ENCODE data around the gene FMO5. TPM values are rescaled to one million over a fixed set of nuclear protein-coding genes. Genes with fewer than 3 reads are reported as not detected.

FMO5 gene
- total RNA-seq, 2 donors from 2014 or later: 1.9 to 4.7 TPM

- Histone ChIP-seq H3K27ac (no peak overlapping the region), H3K4me3 (no peak overlapping the region), H3K36me3 (no peaks in the 10 kb centered on the region), H3K4me1 (ENCODE audit: control insufficient read depth in 1 of 2, low read depth in 2 of 2) (no peaks in the 10 kb centered on the region), H3K9me3 (no peaks in the 10 kb centered on the region), H3K27me3 (replicated peaks; ENCODE audit: insufficient read depth) (no peaks in the 10 kb centered on the region)
- DNase-seq (ENCODE audit: low spot score) (no peak), ATAC-seq (ENCODE audit: insufficient number of reproducible peaks, low FRiP score, low read depth) (no peak)
- no peak for TF ChIP-seq CTCF (IDR thresholded peaks at IDR 0.05)
These were observed 8.0 kb downstream of the FMO5 start for GRCh38 chr1:147217141-147217540.

GRCh38 chr1:147216124-147216523, 9.0 kb downstream of the FMO5 start:
- peaks cover 3% of the 10 kb centered on the region for H3K36me3 ChIP-seq
- TF ChIP-seq CTCF (IDR thresholded peaks at IDR 0.05): no peak
- no peaks in the 10 kb centered on the region for H3K4me1 ChIP-seq (ENCODE audit: control insufficient read depth in 1 of 2, low read depth in 2 of 2)
- no peak overlapping the region for H3K4me3 ChIP-seq
- no peak overlapping the region for H3K27ac ChIP-seq
- no peaks in the 10 kb centered on the region for H3K9me3 ChIP-seq
- no peaks in the 10 kb centered on the region for H3K27me3 ChIP-seq (replicated peaks; ENCODE audit: insufficient read depth)
- ATAC-seq (ENCODE audit: insufficient number of reproducible peaks, low FRiP score, low read depth): no peak
- no peak for DNase-seq (ENCODE audit: low spot score)

GRCh38 chr1:147215540-147215916, 9.6 kb downstream of the FMO5 start:
- ATAC-seq (ENCODE audit: insufficient number of reproducible peaks, low FRiP score, low read depth): no peak

GRCh38 chr1:147214842-147215539, 10.1 kb downstream of the FMO5 start:
- Histone ChIP-seq H3K4me1 (ENCODE audit: control insufficient read depth in 1 of 2, low read depth in 2 of 2) (no peaks in the 10 kb centered on the region), H3K9me3 (no peaks in the 10 kb centered on the region), H3K27ac (no peak overlapping the region), H3K36me3 (peaks cover 3% of the 10 kb centered on the region), H3K4me3 (no peak overlapping the region), H3K27me3 (replicated peaks; ENCODE audit: insufficient read depth) (no peaks in the 10 kb centered on the region)
- no peak for TF ChIP-seq CTCF (IDR thresholded peaks at IDR 0.05)
- no peak for DNase-seq (ENCODE audit: low spot score)
- ATAC-seq (ENCODE audit: insufficient number of reproducible peaks, low FRiP score, low read depth): no peak

More at GRCh38 chr1:147215540-147215916, 9.6 kb downstream of the FMO5 start:
- Histone ChIP-seq H3K27ac (no peak overlapping the region), H3K9me3 (no peaks in the 10 kb centered on the region), H3K4me3 (no peak overlapping the region), H3K27me3 (replicated peaks; ENCODE audit: insufficient read depth) (no peaks in the 10 kb centered on the region), H3K36me3 (peaks cover 3% of the 10 kb centered on the region), H3K4me1 (ENCODE audit: control insufficient read depth in 1 of 2, low read depth in 2 of 2) (no peaks in the 10 kb centered on the region)
- no peak for TF ChIP-seq CTCF (IDR thresholded peaks at IDR 0.05)
- no peak for DNase-seq (ENCODE audit: low spot score)

- ATAC-seq (ENCODE audit: insufficient number of reproducible peaks, low FRiP score, low read depth): no peak
- TF ChIP-seq CTCF (IDR thresholded peaks at IDR 0.05): no peak
These were observed 10.8 kb downstream of the FMO5 start for GRCh38 chr1:147214325-147214724.

More at GRCh38 chr1:147214325-147214724, 10.8 kb downstream of the FMO5 start:
- no peaks in the 10 kb centered on the region for H3K4me1 ChIP-seq (ENCODE audit: control insufficient read depth in 1 of 2, low read depth in 2 of 2)
- no peak for DNase-seq (ENCODE audit: low spot score)
- H3K9me3 ChIP-seq: no peaks in the 10 kb centered on the region
- peaks cover 3% of the 10 kb centered on the region for H3K36me3 ChIP-seq
- H3K4me3 ChIP-seq: no peak overlapping the region
- H3K27me3 ChIP-seq (replicated peaks; ENCODE audit: insufficient read depth): no peaks in the 10 kb centered on the region
- no peak overlapping the region for H3K27ac ChIP-seq
